B cell (primary cell): ENCODE data around the gene TMEM50B. TPM values are rescaled to one million over a fixed set of nuclear protein-coding genes. Genes with fewer than 3 reads are reported as not detected.

ENCODE experiments used
- ATAC-seq: fragments of 200-7000 bp; cut with Tn5 transposase; one replicate; pipeline ENCODE4 v1.10.0; 2021; ENCODE audit warnings: low read depth, mild to moderate bottlenecking, moderate number of reproducible peaks, moderate library complexity
- CTCF ChIA-PET: fragments of 350-600 bp; sonication (Branson Sonifier 250); formaldehyde crosslinking; loops from one replicate; lab custom pipeline; 2021; ENCODE audit warnings: antibody characterized with exemption, inconsistent platforms; lab: Charles Lee
- POLR2A ChIA-PET: fragments of 350-600 bp; sonication (Branson Sonifier 250); formaldehyde crosslinking; loops from one replicate; lab custom pipeline; 2021; ENCODE audit warnings: antibody characterized with exemption; lab: Charles Lee
- DNase-seq: peaks from one replicate; pipeline ENCODE4 v3.0.0; 2013
- H2AFZ ChIP-seq: 2 replicates; pipeline ENCODE4 v1.6.1; 2012; ENCODE audit warnings: mild to moderate bottlenecking, low read depth, low read length; ENCODE audit not compliant: insufficient read depth, poor library complexity, severe bottlenecking
- H3K27ac ChIP-seq, 2 donors: 1 replicate in 1 of 2; 2 replicates in 1 of 2; pipeline ENCODE4 v1.5.1; 2012 to 2013; ENCODE audit warnings: low read length in 2 of 2, mild to moderate bottlenecking in 2 of 2, moderate library complexity in 1 of 2
- H3K27me3 ChIP-seq, 4 experiments: fragments of 200-600 bp in 1 of 4; sonication (generic) in 1 of 4; replicated peaks in 1 of 4; 1 replicate in 2 of 4; 2 replicates in 2 of 4; pipeline versions ENCODE4 v1.6.1 to v1.7.0; 2013 to 2016; ENCODE audit warnings: low read length in 3 of 4, mild to moderate bottlenecking in 2 of 4, mixed read lengths in 1 of 4, moderate library complexity in 1 of 4; ENCODE audit not compliant: insufficient read depth in 4 of 4, control insufficient read depth in 3 of 4; ENCODE audit errors: control extremely low read depth in 1 of 4
- H3K36me3 ChIP-seq, 2 experiments: replicated peaks in 1 of 2; 1 replicate in 1 of 2; 2 replicates in 1 of 2; pipeline versions ENCODE4 v1.6.1 to v1.7.1; 2013; ENCODE audit warnings: low read length in 1 of 2; ENCODE audit not compliant: insufficient read depth in 2 of 2, control insufficient read depth in 1 of 2; ENCODE audit errors: control extremely low read depth in 1 of 2, extremely low read depth in 1 of 2
- H3K4me1 ChIP-seq, 2 donors: fragments of 200-600 bp in 1 of 2; sonication (generic) in 1 of 2; 1 replicate in 1 of 2; 2 replicates in 1 of 2; pipeline versions ENCODE4 v1.5.1 to v1.6.1; 2013 to 2017; ENCODE audit warnings: low read length in 2 of 2; ENCODE audit not compliant: control insufficient read depth in 2 of 2, insufficient read depth in 2 of 2
- H3K4me2 ChIP-seq: replicated peaks from 2 replicates; pipeline ENCODE3; 2012; ENCODE audit warnings: mild to moderate bottlenecking, low read depth, low read length; ENCODE audit not compliant: poor library complexity, severe bottlenecking
- H3K4me3 ChIP-seq, 5 experiments: fragments of 200-600 bp in 1 of 5; sonication (generic) in 1 of 5; 1 replicate in 3 of 5; 2 replicates in 2 of 5; pipeline versions ENCODE4 v1.5.1 to v1.7.0; 2011 to 2016; ENCODE audit warnings: low read length in 4 of 5, mild to moderate bottlenecking in 4 of 5, low read depth in 2 of 5, control low read depth in 1 of 5, moderate library complexity in 1 of 5; ENCODE audit not compliant: insufficient read depth in 1 of 5; ENCODE audit errors: control extremely low read depth in 1 of 5, extremely low read depth in 1 of 5
- H3K79me2 ChIP-seq: fragments of 200-600 bp; sonication (generic); one replicate; pipeline ENCODE4 v1.6.0; 2016; ENCODE audit warnings: low read length; ENCODE audit not compliant: control insufficient read depth, insufficient read depth
- H3K9ac ChIP-seq: fragments of 200-600 bp; sonication (generic); 2 replicates; pipeline ENCODE4 v1.6.1; 2017; ENCODE audit warnings: mild to moderate bottlenecking, low read length, moderate library complexity
- H3K9me3 ChIP-seq, 3 donors: one replicate each; pipeline versions ENCODE4 v1.6.1 to v1.7.1; 2013; ENCODE audit warnings: low read length in 2 of 3; ENCODE audit not compliant: control insufficient read depth in 2 of 3, insufficient read depth in 1 of 3; ENCODE audit errors: control extremely low read depth in 1 of 3
- H4K20me1 ChIP-seq: 2 replicates; pipeline ENCODE4 v1.6.0; 2012; ENCODE audit warnings: mild to moderate bottlenecking, low read length; ENCODE audit not compliant: insufficient read depth, control insufficient read depth, poor library complexity, severe bottlenecking
- H3K27ac Mint-ChIP-seq: one replicate; pipeline ENCODE4 v1.8.0; 2021; ENCODE audit warnings: mixed read lengths
- H3K27me3 Mint-ChIP-seq: one replicate; pipeline ENCODE4 v1.8.0; 2021; ENCODE audit warnings: mixed read lengths
- H3K4me1 Mint-ChIP-seq: one replicate; pipeline ENCODE4 v1.8.0; 2021; ENCODE audit warnings: mixed read lengths
- H3K4me3 Mint-ChIP-seq: one replicate; pipeline ENCODE4 v1.8.0; 2021; ENCODE audit warnings: mixed read lengths
- H3K9me3 Mint-ChIP-seq: one replicate; pipeline ENCODE4 v1.8.0; 2022; ENCODE audit warnings: mixed read lengths; ENCODE audit not compliant: insufficient read depth
- EZH2 ChIP-seq: IDR thresholded peaks from 2 replicates; pipeline ENCODE4 v1.6.1; 2012; ENCODE audit warnings: borderline replicate concordance, low read depth, mild to moderate bottlenecking, moderate library complexity, low read length; ENCODE audit not compliant: insufficient read depth, poor library complexity, severe bottlenecking
- WGBS: methylation state at CpG from one replicate; pipeline ENCODE4 v1.1.5; 2013; ENCODE audit warnings: missing lambda C conversion rate; ENCODE audit not compliant: insufficient coverage; 5-methylcytosine and 5-hydroxymethylcytosine counted together
- intact Hi-C: fragments of 100-400 bp; cut with micrococcal nuclease; formaldehyde crosslinking; loops from one replicate; pipeline ENCODE4 v1.10.0; 2022
- polyA plus RNA-seq: library from polyadenylated mRNA; depleted of rRNA; stranded (reverse); fragments of >200 nt; gene quantifications from 2 replicates; pipeline ENCODE4 v1.2.3, GENCODE V29; 2012
- total RNA-seq, 2 donors: library from RNA; stranded (reverse); fragments of 120-200 nt in 1 of 2; gene quantifications; 1 replicate in 1 of 2; 2 replicates in 1 of 2; pipeline versions ENCODE4 v1.2.3 to v1.2.4, GENCODE V29; 2013 to 2022
- TF ChIP-seq, protein P1 (sequence below): fragments of 200-600 bp; IDR thresholded peaks from one replicate; pipeline ENCODE4 v1.8.0; 2022; ENCODE audit warnings: antibody characterized with exemption, mild to moderate bottlenecking

The TMEM50B gene
- total and polyA plus RNA-seq, 2 donors (not counting 1 experiment from before 2014, with no cell fraction given) = 52.6 to 79.5 TPM

DNA sequence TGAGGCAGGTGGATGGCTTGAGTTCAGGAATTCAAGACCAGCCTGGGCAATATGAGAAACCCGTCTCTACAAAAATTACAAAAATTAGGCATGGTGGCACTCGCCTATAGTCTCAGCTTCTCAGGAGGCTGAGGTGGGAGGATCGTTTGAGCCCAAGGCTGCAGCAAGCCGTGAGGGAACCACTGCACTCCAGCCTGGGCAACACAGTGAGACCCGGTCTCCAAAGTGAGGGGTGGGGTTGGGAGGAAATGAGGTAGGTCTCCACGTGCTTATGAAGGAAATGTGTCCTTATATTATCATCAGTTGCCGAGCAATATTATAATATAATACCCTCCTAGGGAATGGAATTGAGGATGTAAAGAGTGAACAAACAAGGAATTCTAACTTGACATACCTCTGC lies 2.7 kb downstream of the TMEM50B start:
- Mint-ChIP-seq H3K4me3 (no peak overlapping the region), H3K9me3 (no peaks in the 10 kb centered on the region), H3K27ac (no peak overlapping the region), H3K27me3 (no peaks in the 10 kb centered on the region), H3K4me1 (peaks cover 22% of the 10 kb centered on the region)
- no peak overlapping the region for H3K9ac ChIP-seq
- no peaks in the 10 kb centered on the region for H4K20me1 ChIP-seq
- intact Hi-C loops = loop anchor here (5.0 to 10.0 kb wide), 2 partner anchors 865 to 1082 kb away; partner anchors contain the start of genes CFAP298 and URB1
- CTCF ChIA-PET = no interaction called here
- DNase-seq (no peak), ATAC-seq (no peak)
- H3K79me2 ChIP-seq = peaks cover 49% of the 10 kb centered on the region
- no peak overlapping the region for H3K27ac ChIP-seq
- peaks cover 12 to 14% of the 10 kb centered on the region in 2 donors for H3K4me1 ChIP-seq
- 97% methylated on average over 3 of the region's 7 CpGs for WGBS
- no peak for TF ChIP-seq EZH2
- H3K4me3 ChIP-seq = no peak overlapping the region
- H3K36me3 ChIP-seq = no peaks in the 10 kb centered on the region
- H3K9me3 ChIP-seq = peaks cover 0 to 3% (median 0%) of the 10 kb centered on the region in 3 donors
- POLR2A ChIA-PET = no interaction called here
- H3K4me2 ChIP-seq = no peak overlapping the region
- no peaks in the 10 kb centered on the region for H3K27me3 ChIP-seq
- no peak overlapping the region for H2AFZ ChIP-seq

DNA sequence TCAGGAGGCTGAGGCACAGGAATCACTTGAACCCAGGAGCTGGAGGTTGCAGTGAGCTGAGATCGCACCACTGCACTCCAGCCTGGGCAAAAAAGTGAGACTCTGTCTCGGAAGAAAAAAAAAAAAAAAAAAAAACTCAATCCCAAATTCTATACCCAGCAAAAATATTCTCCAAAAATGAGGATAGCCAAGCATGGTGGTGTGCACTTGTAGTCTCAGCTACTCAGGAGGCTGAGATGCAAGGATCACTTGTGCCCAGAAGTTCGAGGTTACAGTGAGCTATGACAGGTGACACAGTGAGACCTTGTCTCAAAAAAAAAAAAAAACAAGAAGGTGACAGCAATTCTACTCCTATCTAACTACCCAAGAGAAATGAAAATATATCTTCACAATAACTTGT lies 6.4 kb downstream of the TMEM50B start:
- DNase-seq (no peak), ATAC-seq (no peak)
- H3K27me3 ChIP-seq = no peaks in the 10 kb centered on the region
- TF ChIP-seq, protein P1, sequence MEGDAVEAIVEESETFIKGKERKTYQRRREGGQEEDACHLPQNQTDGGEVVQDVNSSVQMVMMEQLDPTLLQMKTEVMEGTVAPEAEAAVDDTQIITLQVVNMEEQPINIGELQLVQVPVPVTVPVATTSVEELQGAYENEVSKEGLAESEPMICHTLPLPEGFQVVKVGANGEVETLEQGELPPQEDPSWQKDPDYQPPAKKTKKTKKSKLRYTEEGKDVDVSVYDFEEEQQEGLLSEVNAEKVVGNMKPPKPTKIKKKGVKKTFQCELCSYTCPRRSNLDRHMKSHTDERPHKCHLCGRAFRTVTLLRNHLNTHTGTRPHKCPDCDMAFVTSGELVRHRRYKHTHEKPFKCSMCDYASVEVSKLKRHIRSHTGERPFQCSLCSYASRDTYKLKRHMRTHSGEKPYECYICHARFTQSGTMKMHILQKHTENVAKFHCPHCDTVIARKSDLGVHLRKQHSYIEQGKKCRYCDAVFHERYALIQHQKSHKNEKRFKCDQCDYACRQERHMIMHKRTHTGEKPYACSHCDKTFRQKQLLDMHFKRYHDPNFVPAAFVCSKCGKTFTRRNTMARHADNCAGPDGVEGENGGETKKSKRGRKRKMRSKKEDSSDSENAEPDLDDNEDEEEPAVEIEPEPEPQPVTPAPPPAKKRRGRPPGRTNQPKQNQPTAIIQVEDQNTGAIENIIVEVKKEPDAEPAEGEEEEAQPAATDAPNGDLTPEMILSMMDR = no peak
- no peak for TF ChIP-seq EZH2
- H3K27me3 Mint-ChIP-seq = no peaks in the 10 kb centered on the region
- H3K4me2 ChIP-seq = no peak overlapping the region
- H3K36me3 ChIP-seq = no peaks in the 10 kb centered on the region
- H3K9ac ChIP-seq = no peak overlapping the region
- H3K4me1 ChIP-seq = peaks cover 3 to 4% of the 10 kb centered on the region in 2 donors
- peaks cover 0 to 3% (median 0%) of the 10 kb centered on the region in 3 donors for H3K9me3 ChIP-seq
- no CpG with 5 or more reads among the region's 3 CpGs for WGBS
- no peak overlapping the region for H2AFZ ChIP-seq
- CTCF ChIA-PET = interaction anchor here (0.6 to 0.7 kb wide), 2 partner anchors 60 to 67 kb away, joined by 3 read pairs; no protein-coding TSS in a partner anchor
- peaks cover 85% of the 10 kb centered on the region for H3K79me2 ChIP-seq
- peaks cover 12% of the 10 kb centered on the region for H3K4me1 Mint-ChIP-seq
- POLR2A ChIA-PET = interaction anchor here (0.7 kb wide), 1 partner anchor 29 kb away, joined by 12 read pairs; no protein-coding TSS in a partner anchor
- no peak overlapping the region for H3K27ac Mint-ChIP-seq
- no peak overlapping the region for H3K4me3 ChIP-seq
- intact Hi-C loops = loop anchor here (10.0 kb wide), 1 partner anchor 1079 kb away; the partner anchor contains the start of gene URB1
- H3K27ac ChIP-seq = no peak overlapping the region
- H3K4me3 Mint-ChIP-seq = no peak overlapping the region
- H3K9me3 Mint-ChIP-seq = no peaks in the 10 kb centered on the region
- no peaks in the 10 kb centered on the region for H4K20me1 ChIP-seq
